ENCODE data around the gene OR2F1.

- TF ChIP-seq CTCF (conservative IDR thresholded peaks at IDR 0.05) (no peak), EZH2 (IDR thresholded peaks at IDR 0.05; ENCODE audit: low read depth) (no peak)
Observed at GRCh38 chr7:143909863-143910262, 44.8 kb upstream of the OR2F1 start.

Data from PC-9 (cell line).